GM19455 (cell line): ENCODE data around the gene NFASC.

Experiments used
- ATAC-seq: cut with Tn5 transposase; IDR thresholded peaks from one replicate; pipeline ENCODE4 v1.9.1; 2021; ENCODE audit not compliant: unreplicated experiment

NFASC gene

GRCh38 chr1:204958317-204959307 lies 88.0 kb downstream of the NFASC start:
- ATAC-seq = no peak

DNA sequence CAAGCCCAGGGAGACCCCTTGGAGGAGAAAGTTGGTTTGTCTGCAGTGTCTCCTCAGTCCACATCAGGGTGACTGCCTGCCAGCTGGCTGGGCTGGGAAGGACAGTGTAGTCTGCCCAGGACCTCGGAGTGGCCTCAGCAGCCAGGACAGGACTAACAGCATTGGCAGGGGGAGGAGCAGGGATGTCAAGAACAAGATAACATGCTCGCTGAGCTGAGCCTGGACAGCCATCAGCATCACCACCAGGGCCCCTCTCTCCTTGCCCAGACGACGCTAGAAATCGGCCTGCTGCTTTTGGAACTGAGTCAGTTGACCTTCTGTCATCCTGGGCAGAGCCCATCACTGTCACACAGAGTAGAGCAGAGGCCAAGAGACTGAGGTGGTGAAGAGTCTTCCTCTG lies 88.7 kb downstream of the NFASC start:
- no peak for ATAC-seq

DNA sequence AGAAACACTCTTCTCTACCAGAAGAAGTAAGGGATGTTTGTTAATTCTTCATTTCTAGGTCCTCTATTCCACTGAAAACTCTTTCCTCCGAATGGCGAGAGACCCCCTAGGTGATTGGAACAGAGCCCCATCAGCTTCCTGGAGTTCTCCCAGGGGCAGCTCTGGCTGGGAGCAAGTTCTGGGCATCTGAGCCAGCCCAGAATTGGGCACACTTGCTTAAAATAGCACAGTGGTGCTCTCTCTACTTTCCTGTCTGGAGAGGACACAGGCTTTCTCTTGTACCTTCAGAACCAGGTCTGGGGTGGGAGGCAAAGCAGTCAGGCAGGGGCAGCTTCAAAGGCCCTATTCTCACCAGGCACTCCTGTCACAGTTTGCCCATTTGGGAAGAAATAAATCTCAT lies 89.2 kb downstream of the NFASC start:
- no peak for ATAC-seq

GRCh38 chr1:204960306-204961125 lies 89.9 kb downstream of the NFASC start:
- no peak for ATAC-seq

DNA sequence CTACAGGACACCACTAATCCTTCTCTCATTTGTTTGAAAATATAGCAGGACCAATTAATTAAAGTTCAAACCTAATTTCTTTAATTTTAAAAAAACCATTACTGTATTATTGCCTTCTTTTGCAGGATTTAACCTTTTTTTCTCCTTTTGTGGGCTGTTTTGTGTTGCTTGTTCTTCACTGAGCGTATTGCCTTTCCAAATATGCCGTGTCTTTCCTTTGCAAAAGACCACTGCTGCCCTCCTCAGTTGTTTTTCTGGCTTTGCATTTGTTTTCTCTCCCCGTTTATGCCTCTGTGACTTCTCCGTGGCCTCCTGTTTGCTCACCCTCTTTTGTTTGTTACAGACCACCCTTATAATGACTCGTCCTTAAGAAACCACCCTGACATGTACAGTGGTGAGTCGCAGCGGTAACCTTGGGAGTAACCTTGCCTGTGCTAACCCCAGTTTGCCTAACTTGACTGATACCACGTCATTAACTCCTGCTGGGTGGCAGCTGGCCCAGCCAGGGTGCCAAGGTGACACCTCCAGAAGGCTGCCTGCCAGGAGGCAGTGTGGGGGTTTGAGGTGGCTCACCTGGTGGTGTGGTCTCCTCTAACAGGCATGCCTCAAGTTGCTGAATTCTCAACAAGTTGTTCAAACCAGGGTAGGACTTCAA lies 91.2 kb downstream of the NFASC start:
- no peak for ATAC-seq

DNA sequence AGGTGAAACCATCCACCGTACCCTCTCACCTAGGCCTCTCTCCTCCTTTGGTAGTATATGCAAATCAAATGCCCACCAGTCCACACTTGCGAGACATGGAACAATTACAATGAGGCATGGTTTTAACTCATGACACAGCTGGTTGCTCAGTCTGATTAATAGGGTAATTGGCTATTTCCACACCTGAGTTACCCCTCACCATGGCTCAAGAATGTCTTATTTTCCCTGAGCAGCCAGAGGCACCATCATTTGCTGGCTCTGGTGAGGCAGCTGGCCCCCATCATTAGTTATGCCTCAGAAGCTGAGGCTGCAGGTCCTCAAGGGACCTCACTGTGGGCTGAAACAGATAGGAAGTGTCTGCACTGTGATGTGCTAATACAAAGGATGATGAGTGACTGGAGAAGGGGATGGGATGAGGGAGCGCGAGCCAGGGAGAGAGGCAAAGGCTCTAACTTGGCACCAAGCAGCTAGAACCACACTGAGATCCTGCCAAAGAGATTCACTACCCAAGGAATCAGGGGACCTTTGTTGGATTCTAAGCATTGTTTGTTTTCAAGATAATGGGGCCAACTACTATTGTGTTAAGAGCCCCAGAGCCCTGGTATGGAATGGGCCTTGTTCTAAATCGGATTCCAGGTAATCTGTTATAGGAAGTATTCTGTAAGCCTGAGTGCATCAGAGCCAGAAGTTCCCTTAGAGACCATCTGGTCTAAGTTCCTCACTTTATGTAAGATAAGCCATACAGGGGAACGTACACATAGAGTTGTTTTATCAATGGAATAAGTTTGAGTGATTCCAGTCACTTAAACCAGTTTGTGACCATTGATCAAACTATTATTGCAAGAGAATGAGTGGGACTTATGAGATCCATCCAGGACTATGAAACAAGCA lies 92.3 kb downstream of the NFASC start:
- ATAC-seq = no peak

GRCh38 chr1:204967451-204967850 lies 96.8 kb downstream of the NFASC start:
- ATAC-seq = no peak

DNA sequence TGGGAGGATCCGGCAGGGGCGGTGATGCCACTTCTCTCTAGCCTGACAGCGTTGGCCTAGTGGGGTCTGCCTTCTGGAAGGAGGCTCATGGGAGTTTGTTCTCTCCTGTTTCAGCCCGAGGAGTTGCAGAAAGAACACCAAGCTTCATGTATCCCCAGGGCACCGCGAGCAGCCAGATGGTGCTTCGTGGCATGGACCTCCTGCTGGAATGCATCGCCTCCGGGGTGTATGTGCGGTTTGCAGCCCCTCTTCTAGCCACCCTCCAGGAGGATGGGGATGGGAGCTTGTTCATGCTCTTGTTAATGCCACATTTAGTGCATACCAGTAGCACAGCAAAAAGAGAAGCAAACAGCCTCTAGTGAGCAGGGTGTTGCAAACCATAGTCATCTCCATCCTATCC lies 97.5 kb downstream of the NFASC start:
- no peak for ATAC-seq

- no peak for ATAC-seq
Measured at GRCh38 chr1:204968951-204969350, 98.3 kb downstream of the NFASC start.

- no peak for ATAC-seq
Measured at GRCh38 chr1:204970937-204971336, 100.3 kb downstream of the NFASC start.

- ATAC-seq = no peak
Measured at GRCh38 chr1:204971517-204972336, 101.1 kb downstream of the NFASC start.

GRCh38 chr1:204972426-204972825 lies 101.8 kb downstream of the NFASC start:
- ATAC-seq = no peak

GRCh38 chr1:204973449-204973848 lies 102.8 kb downstream of the NFASC start:
- ATAC-seq = no peak

GRCh38 chr1:204974327-204974726 lies 103.7 kb downstream of the NFASC start:
- no peak for ATAC-seq

- ATAC-seq = no peak
Measured at GRCh38 chr1:204975021-204975420, 104.4 kb downstream of the NFASC start.

- ATAC-seq = no peak
Measured at GRCh38 chr1:204975568-204976235, 105.0 kb downstream of the NFASC start.

DNA sequence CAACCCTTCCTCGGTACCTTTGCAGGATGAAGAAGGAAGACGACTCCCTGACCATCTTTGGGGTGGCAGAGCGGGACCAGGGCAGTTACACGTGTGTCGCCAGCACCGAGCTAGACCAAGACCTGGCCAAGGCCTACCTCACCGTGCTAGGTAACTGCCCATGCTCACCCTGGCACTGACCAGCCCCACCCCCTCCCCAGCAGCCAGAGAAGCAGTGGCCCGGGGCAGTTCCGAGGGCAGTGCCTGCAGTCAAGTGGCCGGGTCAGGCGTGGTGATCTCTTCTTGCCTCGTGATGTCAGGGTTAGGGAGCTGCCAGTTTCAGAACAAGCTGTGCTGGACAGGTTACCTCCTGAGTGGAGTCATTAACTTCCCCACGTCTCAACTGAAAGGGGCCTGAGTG lies 106.0 kb downstream of the NFASC start:
- ATAC-seq = no peak

- no peak for ATAC-seq
Measured at GRCh38 chr1:204977318-204977717, 106.7 kb downstream of the NFASC start.

DNA sequence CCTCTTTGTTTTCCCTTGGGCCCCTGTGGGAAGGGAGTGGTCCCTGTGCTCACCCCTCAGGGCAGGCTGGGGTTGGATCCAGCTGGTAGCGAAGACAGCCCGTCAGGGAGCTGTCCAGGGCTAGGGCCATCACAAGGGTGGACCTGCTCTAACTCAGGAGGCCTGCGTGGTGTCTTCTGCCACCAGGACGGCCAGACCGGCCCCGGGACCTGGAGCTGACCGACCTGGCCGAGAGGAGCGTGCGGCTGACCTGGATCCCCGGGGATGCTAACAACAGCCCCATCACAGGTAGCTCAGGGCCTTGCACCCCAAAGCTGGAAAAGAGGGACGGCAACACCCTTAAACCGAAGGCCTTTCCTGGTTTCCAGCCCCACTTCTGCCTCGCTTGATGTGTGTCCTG lies 108.1 kb downstream of the NFASC start:
- ATAC-seq = no peak
